Endothelial cell of hepatic sinusoid (primary cell): ENCODE measurements around the gene AXL.

Source experiments
- in situ Hi-C: cut with HindIII; loops from 2 replicates; pipeline ENCODE4 v1.10.0; 2017; ENCODE audit warnings: low sequenced_read_pairs

The AXL gene

GRCh38 chr19:41233748-41234240 is 14.8 kb downstream of the AXL start:
- in situ Hi-C loops = no loop called here

- in situ Hi-C loops = no loop called here
Observed at GRCh38 chr19:41234512-41235168, 15.6 kb downstream of the AXL start.

DNA sequence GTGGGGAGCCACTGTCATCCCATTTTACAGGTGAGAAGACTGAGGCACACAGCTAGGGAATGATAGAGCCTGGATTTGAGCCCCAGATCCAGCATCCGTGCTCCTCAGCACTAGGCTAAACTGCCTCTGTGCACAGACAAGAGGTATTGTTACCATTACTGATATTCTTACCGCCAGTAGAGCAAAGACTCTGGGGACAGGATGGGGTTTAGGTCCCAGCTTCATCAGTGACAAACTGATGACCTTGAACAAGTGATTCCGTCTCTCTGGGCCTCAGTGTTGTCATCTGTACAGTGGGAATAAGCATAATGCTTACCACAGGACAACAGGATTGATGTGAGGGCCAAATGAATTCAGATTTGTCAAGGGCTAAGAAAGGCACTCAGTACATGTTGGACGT is 16.5 kb downstream of the AXL start:
- in situ Hi-C loops = no loop called here

DNA sequence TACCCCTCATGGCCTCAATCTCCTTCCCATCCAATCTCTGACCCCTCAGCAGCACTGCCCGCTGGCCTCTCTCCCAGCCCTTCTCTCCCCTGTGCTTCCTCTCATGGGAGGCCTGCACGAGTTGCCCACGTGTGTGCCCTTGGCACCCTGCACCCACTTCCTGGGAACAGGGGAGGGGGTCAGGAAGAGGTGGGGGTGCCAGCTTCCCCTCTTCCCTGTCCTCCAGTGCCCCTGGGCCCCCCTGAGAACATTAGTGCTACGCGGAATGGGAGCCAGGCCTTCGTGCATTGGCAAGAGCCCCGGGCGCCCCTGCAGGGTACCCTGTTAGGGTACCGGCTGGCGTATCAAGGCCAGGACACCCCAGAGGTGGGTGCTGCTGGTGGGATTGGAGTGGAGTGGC is 19.2 kb downstream of the AXL start:
- in situ Hi-C loops = no loop called here

GRCh38 chr19:41239363-41239762 is 20.3 kb downstream of the AXL start:
- in situ Hi-C loops = no loop called here

GRCh38 chr19:41239961-41240574 is 21.0 kb downstream of the AXL start:
- in situ Hi-C loops = no loop called here

DNA sequence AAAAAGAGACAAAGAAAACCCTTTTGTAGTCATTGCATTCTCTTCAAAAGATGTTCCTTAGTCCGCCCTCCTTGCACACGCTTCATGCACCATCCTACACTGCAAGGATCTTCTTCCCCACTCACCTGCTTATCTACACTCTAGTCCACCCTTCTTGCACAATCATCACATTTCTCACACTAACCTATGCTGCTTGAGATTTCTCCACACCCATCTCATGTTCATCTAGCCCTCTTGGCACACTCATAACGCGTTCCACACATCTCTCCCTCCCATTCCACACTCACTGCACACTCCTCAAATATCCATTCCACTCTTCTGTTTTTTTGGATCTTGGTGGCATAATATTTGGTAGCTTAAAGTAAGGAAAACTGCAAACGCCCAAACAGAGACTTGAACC is 22.8 kb downstream of the AXL start:
- in situ Hi-C loops = no loop called here

- in situ Hi-C loops = no loop called here
Observed at GRCh38 chr19:41244117-41244516, 25.1 kb downstream of the AXL start.

DNA sequence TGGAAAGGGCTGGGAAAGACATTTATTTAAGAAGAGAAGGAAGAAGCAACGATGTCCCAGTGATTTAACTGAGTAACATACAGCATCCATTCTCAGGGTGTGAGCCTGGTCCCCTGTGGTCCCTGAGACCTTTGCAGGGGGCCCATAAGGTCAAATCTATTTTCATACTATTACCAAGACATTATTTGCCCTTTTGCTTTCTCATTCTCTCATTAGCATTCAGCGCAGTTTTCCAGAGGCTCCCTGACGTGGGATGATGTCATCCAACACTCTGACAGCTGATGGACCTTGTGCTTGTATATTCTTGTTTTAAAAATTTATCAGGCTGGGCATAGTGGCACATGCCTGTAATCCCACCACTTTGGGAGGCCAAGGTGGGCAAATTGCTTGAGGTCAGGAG is 26.8 kb downstream of the AXL start:
- in situ Hi-C loops = no loop called here

GRCh38 chr19:41248895-41249294 is 29.9 kb downstream of the AXL start:
- in situ Hi-C loops = no loop called here

DNA sequence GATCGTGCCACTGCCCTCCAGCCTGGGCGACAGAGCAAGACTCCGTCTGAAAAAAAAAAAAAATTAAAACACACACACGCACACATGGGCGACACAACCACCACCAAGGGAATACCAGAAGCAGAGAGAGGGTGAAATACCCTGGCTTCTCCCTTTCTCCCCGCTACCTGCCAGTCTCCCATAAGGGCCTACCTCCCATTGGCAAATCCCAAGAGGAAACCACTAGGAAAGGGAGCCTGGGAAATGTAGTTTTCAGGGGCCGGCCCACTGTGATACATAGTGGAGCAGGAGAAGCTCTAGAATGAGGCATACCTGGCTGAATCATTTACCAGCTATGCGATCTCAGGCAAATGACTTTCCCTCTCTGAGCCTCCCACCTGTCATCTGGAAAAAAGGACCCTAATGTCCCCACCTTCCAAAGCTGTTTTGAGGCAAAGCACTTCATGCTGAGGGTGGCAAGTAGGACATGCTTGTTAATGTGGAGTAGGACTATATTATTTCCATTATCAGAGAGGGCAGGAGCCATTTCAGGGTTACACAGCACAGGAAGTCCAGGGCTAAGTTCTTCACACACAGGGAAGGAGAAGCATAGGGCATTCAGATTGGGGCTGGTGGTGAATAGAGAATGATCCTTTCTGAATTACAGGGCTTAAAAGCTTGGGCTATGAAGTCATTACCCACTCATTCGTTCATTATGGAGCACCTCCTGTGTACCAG is 30.8 kb downstream of the AXL start:
- in situ Hi-C loops = no loop called here

DNA sequence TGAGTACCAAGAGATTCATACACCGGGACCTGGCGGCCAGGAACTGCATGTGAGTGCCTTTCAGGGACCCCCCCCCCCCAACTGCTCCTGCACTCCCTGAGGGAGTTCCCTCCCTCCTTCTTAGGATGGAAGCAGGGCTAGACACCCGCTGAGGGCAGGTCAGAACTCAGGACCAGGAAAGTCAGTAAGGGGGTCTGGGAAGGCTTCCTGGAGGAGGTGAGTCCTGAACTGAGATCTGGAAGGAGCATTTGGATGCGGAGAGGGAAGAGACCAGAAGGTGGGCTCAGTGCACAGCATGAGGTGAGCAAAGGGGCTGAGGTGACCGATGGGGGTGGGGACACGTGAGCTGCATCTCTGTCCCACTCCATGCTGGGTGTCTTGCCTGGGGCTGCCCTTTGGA is 34.6 kb downstream of the AXL start:
- in situ Hi-C loops = no loop called here

DNA sequence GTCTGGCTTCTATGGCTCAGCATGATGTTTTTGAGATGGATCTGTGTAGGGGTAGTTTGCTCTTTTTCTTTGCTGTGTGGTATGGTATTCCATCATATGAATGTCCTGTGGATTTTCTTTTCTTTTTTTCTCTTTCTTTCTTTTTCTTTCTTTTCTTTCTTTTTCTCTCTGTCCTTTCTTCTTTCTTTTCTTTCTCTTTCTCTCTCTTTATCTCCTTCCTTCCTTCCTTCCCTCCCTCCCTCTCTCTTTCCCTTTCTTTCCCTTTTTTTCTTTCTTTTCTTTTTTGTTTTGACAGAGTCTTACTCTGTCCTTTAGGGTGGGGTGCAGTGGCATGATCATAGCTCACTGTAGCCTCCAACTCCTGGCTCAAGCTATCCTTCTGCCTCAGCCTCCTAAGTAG is 36.1 kb downstream of the AXL start:
- in situ Hi-C loops = no loop called here

DNA sequence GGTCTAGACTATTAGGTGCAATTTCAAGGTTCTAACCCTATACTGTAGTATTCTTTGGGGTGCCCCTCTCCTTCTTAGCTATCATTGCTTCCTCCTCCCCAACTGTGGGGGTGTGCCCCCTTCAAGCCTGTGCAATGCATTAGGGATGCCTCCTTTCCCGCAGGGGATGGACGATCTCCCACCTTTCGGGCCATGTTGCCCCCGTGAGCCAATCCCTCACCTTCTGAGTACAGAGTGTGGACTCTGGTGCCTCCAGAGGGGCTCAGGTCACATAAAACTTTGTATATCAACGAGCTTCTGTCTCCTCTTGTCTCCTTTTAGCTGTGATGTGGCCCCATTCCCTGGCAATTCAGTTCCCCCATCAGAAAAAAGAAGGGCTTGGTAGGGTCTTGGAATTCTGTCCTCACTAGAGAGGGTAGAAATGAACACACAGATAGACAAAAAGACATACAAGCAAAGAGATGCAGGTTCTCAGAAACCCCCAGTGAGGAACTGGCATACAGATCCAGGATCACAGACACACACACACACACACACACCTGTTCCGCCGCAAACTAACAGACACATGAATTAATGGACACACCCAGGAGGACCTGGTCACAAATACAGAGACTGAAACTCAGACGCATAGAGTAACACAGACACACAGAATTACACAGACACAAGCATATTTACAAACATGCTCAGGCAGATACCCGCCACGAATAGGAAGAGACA is 42.6 kb downstream of the AXL start:
- in situ Hi-C loops = loop anchor here (10.0 kb wide), 1 partner anchor 87 kb away; no protein-coding TSS in a partner anchor

- in situ Hi-C loops = loop anchor here (10.0 kb wide), 1 partner anchor 88 kb away; no protein-coding TSS in a partner anchor
Observed at GRCh38 chr19:41263042-41263849, 44.2 kb downstream of the AXL start.

GRCh38 chr19:41263850-41264580 is 45.0 kb downstream of the AXL start, which contains the start of gene HNRNPUL1:
Gene HNRNPUL1, plus strand, starts transcription at chr19:41264372. Its CDS starts 132 bp downstream, at chr19:41264504.
- in situ Hi-C loops = loop anchor here (10.0 kb wide), 1 partner anchor 89 kb away; no protein-coding TSS in a partner anchor

DNA sequence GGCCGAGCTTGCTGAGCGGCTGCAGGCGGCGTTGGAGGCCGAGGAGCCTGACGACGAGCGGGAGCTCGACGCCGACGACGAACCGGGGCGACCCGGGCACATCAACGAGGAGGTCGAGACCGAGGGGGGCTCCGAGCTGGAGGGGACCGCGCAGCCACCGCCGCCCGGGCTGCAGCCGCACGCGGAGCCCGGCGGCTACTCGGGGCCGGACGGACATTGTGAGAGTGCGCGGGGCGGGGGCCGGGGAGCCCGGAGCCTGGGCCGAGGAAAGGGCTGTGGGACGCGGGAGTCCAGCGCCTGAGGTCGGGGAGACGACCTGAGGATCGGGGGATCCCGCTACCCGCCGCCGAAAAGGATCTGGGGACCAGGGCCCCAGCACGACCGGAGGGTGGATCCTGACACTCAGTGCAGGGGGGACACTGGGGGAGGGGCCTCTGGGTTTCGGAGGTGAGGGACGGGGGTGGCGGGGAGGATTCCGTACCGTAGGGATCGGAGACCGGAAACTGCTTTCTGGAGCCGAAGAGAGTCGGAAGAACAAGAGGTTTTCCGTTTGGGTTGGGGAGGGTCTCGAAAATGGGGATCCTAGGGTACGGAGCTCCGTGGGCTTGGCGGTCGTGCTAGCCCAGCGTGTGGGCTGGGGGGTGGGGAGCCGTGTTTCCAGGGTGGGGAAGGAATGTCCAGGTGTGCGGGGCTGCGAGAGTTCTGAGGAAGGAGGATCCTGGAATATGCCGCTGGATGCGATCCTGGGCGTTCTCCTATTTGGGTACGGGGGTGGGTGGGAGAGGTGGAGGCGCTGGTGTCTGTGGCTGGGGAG is 45.8 kb downstream of the AXL start:
- in situ Hi-C loops = loop anchor here (10.0 kb wide), 1 partner anchor 90 kb away; no protein-coding TSS in a partner anchor

GRCh38 chr19:41265395-41266153 is 46.6 kb downstream of the AXL start:
- in situ Hi-C loops = loop anchor here (10.0 kb wide), 1 partner anchor 91 kb away; no protein-coding TSS in a partner anchor
